Psoas muscle (tissue), 8 donors: Measurements from ENCODE around the gene NUP42. TPM values are rescaled to one million over a fixed set of nuclear protein-coding genes. Genes with fewer than 3 reads are reported as not detected.

ENCODE experiments used
- ATAC-seq, 4 donors: fragments of 200-7000 bp; cut with Tn5 transposase; one replicate each; pipeline ENCODE4 v1.9.1; 2020; ENCODE audit warnings: moderate library complexity in 3 of 4, mild to moderate bottlenecking in 2 of 4
- DNase-seq, 2 donors: peaks; one replicate each; pipeline ENCODE4 v3.0.0-alpha.2; 2020
- H3K27ac ChIP-seq: fragments of 200-600 bp; one replicate; pipeline ENCODE4 v1.8.0; 2022
- H3K27me3 ChIP-seq, 3 donors: fragments of 200-600 bp in 1 of 3; one replicate each; pipeline versions ENCODE4 v1.6.1 to v1.8.0; 2013 to 2022; ENCODE audit warnings: low read length in 2 of 3, mild to moderate bottlenecking in 2 of 3, moderate library complexity in 1 of 3; ENCODE audit not compliant: insufficient read depth in 3 of 3
- H3K36me3 ChIP-seq, 2 donors: fragments of 200-600 bp in 1 of 2; one replicate each; pipeline versions ENCODE4 v1.6.1 to v1.8.0; 2013 to 2022; ENCODE audit warnings: low read depth in 1 of 2, mild to moderate bottlenecking in 1 of 2, moderate library complexity in 1 of 2; ENCODE audit not compliant: insufficient read depth in 1 of 2
- H3K4me1 ChIP-seq: fragments of 200-600 bp; one replicate; pipeline ENCODE4 v1.8.0; 2022
- H3K4me3 ChIP-seq: fragments of 200-600 bp; one replicate; pipeline ENCODE4 v1.8.0; 2022; ENCODE audit warnings: mild to moderate bottlenecking
- H3K9me3 ChIP-seq: fragments of 200-600 bp; one replicate; pipeline ENCODE4 v1.8.0; 2022
- WGBS, 3 donors: extraction: QIAGEN DNeasy Blood & Tissue Kit; methylation state at CpG; one replicate each; pipeline versions ENCODE4 v1.1.6 to v1.1.7; 2013; 5-methylcytosine and 5-hydroxymethylcytosine counted together
- intact Hi-C, 2 donors: fragments of 100-400 bp; cut with DNase I; formaldehyde crosslinking; loops; one replicate each; pipeline versions ENCODE4 v1.11.0 to v1.14.2; 2022
- polyA plus RNA-seq, 3 donors: library from polyadenylated mRNA; stranded (reverse); fragments of 200-250 nt; gene quantifications; one replicate each; pipeline ENCODE4 v1.2.3, GENCODE V29; 2013
- total RNA-seq, 4 donors: library from RNA; stranded (reverse); fragmentation: NEBNext Ultra II Directional in 2 of 4; extraction: Animal tissue kit (Norgen Biotek cat#: 25700) in 2 of 4; gene quantifications; one replicate each; pipeline versions ENCODE4 v1.2.1 to v1.2.4, GENCODE V29; 2021 to 2023
- TF ChIP-seq, protein P1 (sequence below): fragments of 200-600 bp; IDR thresholded peaks from one replicate; pipeline ENCODE4 v1.8.0; 2022; ENCODE audit warnings: antibody characterized with exemption
- donor health status: healthy with polysubstance abuse.
- donor health status: DM: no; HTN: no; CAD: no; lungs with moderate emphysema.
- donor health status: Bipolar disorder and iron deficiency.
- donor health status: healthy.
- donor health status: DM: yes; HTN: yes; CAD: no.
- donor health status: DM: no; HTN: no; CAD: no.
- donor health status: DM: no; HTN: no; CAD: no.
- donor health status: DM: yes; HTN: yes; CAD: no.

NUP42 gene
- total and polyA plus RNA-seq, 7 donors: 12.8 to 18.3 (median 16.6) TPM

DNA sequence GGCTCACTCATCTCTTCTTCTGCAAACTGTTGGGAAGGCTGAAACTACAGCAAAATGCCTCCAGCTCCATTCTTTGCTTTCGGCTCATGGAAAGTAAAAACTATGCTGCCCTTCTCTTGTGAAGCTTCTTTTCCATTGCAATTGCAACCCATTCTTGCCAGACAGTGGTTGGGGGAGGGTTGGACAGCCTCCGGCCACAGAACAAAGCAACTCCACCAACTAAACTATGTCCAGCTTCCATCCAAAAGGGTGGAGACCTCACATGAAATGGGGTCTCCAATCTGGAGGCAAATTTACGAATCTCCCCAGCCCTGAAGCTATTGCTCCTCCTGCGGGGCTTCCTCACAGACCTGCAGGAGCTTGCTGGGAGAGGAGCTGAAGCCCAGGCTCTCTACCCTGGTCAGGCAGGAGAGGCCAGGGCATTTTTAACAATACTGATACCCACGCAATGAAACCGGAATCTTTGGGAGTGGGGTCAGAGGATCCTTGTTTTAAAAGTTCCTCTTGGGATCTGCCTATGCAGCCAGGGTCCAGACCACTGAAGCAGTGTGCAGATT is 65.3 kb downstream of the NUP42 start:
- Histone ChIP-seq H3K4me3 (peak overlapping the region; percentile 61), H3K36me3 (no peaks in the 10 kb centered on the region), H3K27ac (peak overlapping the region; percentile 55), H3K4me1 (peaks cover 7% of the 10 kb centered on the region), H3K27me3 (peaks cover 0 to 16% (median 6%) of the 10 kb centered on the region in 3 donors), H3K9me3 (peaks cover 2% of the 10 kb centered on the region)
- intact Hi-C loops: no loop called here
- TF ChIP-seq, protein P1, sequence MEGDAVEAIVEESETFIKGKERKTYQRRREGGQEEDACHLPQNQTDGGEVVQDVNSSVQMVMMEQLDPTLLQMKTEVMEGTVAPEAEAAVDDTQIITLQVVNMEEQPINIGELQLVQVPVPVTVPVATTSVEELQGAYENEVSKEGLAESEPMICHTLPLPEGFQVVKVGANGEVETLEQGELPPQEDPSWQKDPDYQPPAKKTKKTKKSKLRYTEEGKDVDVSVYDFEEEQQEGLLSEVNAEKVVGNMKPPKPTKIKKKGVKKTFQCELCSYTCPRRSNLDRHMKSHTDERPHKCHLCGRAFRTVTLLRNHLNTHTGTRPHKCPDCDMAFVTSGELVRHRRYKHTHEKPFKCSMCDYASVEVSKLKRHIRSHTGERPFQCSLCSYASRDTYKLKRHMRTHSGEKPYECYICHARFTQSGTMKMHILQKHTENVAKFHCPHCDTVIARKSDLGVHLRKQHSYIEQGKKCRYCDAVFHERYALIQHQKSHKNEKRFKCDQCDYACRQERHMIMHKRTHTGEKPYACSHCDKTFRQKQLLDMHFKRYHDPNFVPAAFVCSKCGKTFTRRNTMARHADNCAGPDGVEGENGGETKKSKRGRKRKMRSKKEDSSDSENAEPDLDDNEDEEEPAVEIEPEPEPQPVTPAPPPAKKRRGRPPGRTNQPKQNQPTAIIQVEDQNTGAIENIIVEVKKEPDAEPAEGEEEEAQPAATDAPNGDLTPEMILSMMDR: no peak
- DNase-seq (no peak), ATAC-seq (peak in 2 of 4 donors; percentile 19 to 32)
- 62 to 72% (median 63%) methylated on average over 6 of the region's 6 CpGs for WGBS, 3 donors

DNA sequence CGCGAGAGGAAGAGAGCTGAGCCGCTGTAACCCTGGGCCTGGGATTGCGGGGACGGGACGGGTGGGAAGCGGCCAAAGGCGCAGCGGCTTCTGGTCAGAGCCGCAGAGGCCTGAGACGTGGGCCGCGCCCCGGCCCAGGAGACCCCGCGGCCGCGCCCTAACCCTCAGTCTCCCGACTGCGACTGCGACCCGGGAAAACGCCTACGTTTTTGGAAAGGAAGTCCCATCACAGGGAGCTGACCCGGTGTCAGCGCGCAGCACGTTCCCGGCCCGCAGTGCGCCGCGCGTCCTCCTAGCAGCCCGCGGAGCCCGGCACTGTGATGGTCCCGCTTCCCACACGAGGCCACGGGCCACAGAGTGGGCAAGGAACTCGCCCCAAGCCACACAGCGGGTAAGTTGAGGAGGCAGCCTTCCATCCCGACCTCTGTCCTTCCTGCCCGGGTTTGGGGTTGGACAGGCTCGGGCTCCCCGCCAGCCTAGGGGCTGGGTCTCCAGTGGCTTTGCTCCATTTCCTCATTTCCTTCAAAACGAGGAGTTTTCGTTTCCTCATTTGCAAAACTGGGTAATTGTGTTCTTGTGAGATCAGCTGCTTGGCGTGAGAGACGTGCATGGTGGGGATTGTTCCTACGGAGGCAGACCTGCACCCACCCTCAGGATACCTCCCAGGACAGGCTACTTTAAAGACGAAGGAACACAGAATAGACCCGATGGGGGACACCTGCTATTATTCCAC is 65.9 kb downstream of the NUP42 start:
- Histone ChIP-seq H3K27ac (peak overlapping the region; percentile 55), H3K4me3 (peak overlapping the region; percentile 61), H3K36me3 (no peaks in the 10 kb centered on the region), H3K27me3 (peaks cover 0 to 16% (median 6%) of the 10 kb centered on the region in 3 donors), H3K4me1 (peaks cover 7% of the 10 kb centered on the region), H3K9me3 (peaks cover 3% of the 10 kb centered on the region)
- WGBS, 3 donors: 39 to 51% (median 43%) methylated on average over 50 to 53 of the region's 53 CpGs
- TF ChIP-seq, protein P1: no peak
- intact Hi-C loops: no loop called here
- ATAC-seq (peak in 3 of 4 donors; percentile 34 to 70 (median 59)), DNase-seq (peak; percentile 52 to 65)

DNA sequence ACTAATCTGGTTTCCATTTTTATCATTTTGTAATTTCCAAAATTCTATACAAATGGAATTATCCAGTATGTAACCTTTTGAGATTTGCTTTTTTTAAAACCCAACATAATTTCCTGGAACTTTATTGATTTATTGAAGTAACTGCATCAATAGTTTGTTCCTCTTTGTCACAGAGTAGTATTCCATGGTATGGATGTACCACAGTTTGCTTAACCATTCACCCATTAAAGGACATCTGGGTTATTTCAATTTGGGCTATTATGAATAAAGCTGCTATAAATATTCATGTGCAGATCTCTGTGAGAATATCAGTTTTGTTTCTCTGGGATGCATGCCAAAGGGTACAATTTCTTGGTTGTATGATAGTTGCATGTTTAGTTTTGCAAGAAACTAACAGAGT is 67.6 kb downstream of the NUP42 start:
- no peak for DNase-seq
- no peak overlapping the region for H3K27ac ChIP-seq
- ATAC-seq: no peak
- peaks cover 0 to 3% of the 10 kb centered on the region in 2 donors for H3K36me3 ChIP-seq
- H3K4me3 ChIP-seq: no peak overlapping the region
- peaks cover 3% of the 10 kb centered on the region for H3K9me3 ChIP-seq
- peaks cover 0 to 14% (median 6%) of the 10 kb centered on the region in 3 donors for H3K27me3 ChIP-seq
- TF ChIP-seq, protein P1: no peak
- H3K4me1 ChIP-seq: no peaks in the 10 kb centered on the region
- intact Hi-C loops: no loop called here

Other genes starting within 250 kb of the NUP42 start
- 10 to 100 TPM; 24.0 to 63.9 (median 50.5) TPM for gene HYCC1, start 167.9 kb upstream of the NUP42 start, total RNA-seq
- gene HYCC1, start 167.9 kb upstream of the NUP42 start, polyA plus RNA-seq: 10 to 100 TPM; 14.6 to 30.1 (median 15.6) TPM
- 10 to 100 TPM; 11.6 to 14.6 (median 13.8) TPM for gene KLHL7, start 76.3 kb upstream of the NUP42 start, total RNA-seq
- 10 to 100 TPM; 10.6 to 18.0 (median 13.6) TPM for gene KLHL7, start 76.3 kb upstream of the NUP42 start, polyA plus RNA-seq
- gene GPNMB, start 64.7 kb downstream of the NUP42 start, total RNA-seq: 10 to 100 TPM; 11.2 to 24.9 (median 17.6) TPM
- gene GPNMB, start 64.7 kb downstream of the NUP42 start, polyA plus RNA-seq: 10 to 100 TPM in 1 of 3 donors, 1 to 10 TPM in 2; 4.3 to 10.7 (median 7.6) TPM
- 100 to 1,000 TPM in 2 of 4 donors, 10 to 100 TPM in 2; 79.5 to 109 (median 98.3) TPM for gene MALSU1, start 117.3 kb downstream of the NUP42 start, total RNA-seq
- 100 to 1,000 TPM in 1 of 3 donors, 10 to 100 TPM in 2; 65.2 to 108 (median 75.2) TPM for gene MALSU1, start 117.3 kb downstream of the NUP42 start, polyA plus RNA-seq